HG02981 (cell line): ENCODE results near the gene ARAP3.
A peak's percentile ranks its signal among the peaks of the same experiment; 100 is the strongest.
"Not testable (repeated sequence)": the region's sequence is repeated elsewhere in the genome, so short reads cannot be mapped to it uniquely, and the experiment has no call there.

Source experiments
- ATAC-seq: cut with Tn5 transposase; IDR thresholded peaks from one replicate; pipeline ENCODE4 v1.9.1; 2021; ENCODE audit warnings: mild to moderate bottlenecking, moderate library complexity; ENCODE audit not compliant: unreplicated experiment

The ARAP3 gene

DNA sequence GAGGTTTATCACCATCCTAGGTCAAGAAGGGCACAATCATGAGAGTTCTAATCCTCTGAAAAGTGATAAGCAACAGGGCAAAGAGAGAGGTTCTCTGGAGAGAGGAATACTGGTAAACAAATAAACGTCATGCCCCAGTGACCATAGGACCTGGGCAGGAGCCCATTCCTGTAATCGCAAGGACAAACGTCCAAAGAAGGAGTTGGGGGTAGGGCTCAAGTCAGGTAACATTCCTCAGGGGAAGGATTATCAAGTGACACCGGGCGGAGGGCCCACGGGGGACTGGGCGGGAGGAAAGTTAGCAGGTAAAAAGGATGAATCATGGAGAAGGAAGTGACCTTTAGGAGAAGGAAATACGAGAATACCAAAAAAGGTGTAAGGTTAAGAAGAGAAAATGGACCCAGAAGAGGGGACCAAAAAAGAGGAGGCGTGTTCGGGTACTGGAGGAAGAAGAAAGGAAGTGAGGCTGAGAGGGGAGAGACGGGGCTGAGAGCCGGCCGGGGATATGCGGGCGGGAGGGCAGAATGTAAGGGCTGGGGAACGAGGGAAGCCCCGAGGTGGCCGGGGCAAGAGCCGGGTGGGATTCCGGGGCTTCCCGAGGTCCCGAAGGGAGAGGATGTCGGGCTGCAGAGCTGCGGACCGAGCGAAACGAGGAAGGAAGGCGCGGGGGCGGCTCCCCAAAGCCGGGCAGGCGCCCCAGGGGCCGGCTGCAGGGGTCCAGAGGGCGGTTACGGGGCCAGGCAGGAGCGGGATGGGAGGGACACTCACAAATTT, 63.8 kb downstream of the ARAP3 start:
- ATAC-seq, result peak; percentile 30

DNA sequence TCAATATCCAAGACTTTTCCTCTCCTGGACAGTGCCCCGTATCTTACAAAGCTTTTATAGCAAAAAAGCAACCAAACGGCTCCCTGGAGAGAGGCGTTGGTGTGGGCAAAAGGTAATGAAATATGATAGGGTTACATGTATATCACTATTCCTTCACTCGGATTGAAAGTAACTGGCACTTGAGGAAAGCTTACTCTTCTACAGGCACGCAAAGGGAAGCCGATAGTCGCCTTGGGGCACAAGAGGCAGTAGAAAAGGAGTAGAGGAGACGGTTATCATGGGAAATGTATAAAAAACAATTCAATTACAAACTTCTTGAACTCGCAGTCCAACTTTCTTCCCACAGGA, 64.4 kb downstream of the ARAP3 start:
- no peak for ATAC-seq

DNA sequence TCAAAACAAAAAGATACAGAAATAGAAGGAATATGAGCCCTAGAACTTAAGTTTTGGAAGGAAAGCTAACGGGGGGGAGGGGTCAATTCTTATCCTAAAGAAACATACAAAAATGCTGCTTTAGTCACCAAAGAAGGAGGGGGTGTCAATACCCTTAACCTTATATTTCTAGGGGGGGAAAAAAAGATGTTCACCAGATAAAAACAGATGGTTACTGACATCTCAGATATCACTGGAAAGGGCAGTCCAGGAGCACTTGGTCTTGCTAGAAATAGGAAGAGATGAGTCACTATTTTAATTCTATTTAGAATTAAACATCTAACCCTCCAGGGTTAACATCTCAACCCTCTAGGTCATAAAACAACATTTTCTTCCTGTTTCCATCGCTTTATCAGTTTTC, 64.9 kb downstream of the ARAP3 start:
- ATAC-seq, result no peak

DNA sequence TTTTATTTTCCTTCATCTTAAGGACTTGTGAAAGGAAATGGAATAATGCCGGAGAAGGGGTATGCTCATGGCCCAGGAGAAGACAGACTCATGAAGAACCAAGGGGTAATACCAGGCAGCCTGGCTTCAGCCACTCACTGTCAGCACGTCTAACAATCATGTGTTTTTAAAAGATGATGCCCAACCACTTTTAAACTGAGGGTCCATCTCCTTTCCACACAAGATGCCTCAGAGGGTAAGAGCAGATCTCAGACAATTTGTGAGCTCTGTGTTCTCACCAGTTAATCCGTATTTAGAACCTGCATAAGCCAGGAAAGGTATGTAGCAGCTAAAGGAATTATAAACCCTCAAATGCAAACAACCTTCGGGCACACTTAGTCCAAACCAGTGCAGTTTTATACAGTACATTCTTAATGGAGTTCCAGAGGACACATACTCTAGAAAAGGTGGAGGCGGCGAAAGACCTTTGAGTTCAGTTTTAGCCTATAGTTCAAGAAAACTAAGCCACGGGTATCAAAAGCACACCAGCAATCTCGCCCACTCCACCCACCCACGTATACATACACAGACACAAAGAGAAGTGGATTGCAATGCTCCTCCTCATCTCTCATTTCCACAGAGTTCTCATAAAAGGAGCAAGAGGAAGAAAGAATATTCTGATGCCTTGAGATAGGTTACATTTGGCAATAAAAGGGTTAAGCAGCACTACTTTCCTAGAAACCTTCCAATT, 65.9 kb downstream of the ARAP3 start:
- no peak for ATAC-seq

DNA sequence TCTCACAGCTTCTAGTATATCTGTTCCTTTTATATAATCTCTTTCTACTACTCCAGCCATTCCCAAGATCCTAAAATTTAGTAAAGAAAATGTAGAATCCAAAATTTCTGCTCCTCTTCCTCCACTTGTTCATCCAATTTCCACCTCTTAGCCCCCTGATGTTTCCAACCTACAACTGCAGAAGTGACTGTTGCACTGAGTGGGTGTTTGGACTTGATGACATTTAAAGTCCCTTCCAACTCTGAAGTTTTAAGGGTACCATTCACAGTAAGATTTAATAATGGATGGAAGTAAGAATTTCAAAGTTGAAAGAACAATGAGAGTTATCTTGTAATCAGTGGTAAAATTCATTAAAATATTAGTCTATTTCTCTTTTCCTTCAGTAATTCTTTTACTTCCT, 68.7 kb downstream of the ARAP3 start:
- no peak for ATAC-seq

DNA sequence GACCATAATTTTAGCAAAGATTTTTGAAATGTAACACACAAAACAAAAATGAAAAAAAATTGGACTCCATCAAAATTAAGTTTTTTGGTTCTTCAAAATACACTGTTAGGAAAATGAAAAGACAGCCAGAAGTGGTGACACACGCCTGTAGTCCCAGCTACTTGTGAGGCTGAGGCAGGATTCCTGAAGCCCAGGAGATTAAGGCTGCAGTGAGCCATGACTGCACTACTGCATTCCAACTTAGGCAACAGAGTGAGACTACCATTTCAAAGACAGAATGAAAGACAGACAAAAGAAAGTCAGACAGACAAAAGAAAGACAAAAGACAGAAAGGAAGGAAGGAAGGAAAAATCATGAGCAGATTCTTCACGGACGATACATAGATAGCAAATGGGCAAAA, 70.7 kb downstream of the ARAP3 start:
- ATAC-seq, result no peak

DNA sequence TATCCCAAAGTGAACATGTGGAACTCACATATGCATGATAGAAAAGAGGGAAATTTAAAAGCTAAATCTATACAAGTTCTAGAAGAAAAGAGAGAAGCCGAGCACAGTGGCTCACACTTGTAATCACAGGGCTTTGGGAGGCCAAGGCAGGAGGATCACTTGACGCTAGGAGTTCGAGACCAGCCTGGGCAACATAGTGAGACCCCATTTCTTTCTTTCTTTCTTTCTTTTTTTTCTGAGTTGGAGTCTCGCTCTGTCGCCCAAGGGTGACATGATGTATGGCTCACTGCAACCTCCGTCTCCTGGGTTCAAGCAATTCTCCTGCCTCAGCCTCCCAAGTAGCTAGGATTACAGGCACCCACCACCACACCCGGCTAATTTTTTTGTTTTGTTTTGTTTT, 72.1 kb downstream of the ARAP3 start:
- not testable (repeated sequence) for ATAC-seq

DNA sequence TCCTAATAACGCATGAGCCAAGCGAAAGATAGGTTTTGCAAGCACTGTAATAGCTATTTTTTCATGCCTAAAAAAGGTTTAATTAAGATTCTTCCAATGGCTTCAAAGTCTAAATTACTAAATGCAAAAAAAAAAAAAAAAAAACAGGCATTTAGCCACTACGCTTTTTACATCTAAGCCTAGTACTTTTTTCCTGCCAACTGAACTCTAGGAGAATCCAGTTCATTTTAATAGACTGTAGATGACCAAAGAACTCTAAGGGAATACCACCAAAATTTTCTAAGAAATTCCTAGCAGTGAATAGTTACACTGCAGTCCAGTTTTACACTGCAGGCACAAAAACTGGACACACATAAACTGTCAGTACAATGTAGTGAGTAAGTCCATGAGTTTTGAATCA, 73.0 kb downstream of the ARAP3 start:
- ATAC-seq, result no peak

DNA sequence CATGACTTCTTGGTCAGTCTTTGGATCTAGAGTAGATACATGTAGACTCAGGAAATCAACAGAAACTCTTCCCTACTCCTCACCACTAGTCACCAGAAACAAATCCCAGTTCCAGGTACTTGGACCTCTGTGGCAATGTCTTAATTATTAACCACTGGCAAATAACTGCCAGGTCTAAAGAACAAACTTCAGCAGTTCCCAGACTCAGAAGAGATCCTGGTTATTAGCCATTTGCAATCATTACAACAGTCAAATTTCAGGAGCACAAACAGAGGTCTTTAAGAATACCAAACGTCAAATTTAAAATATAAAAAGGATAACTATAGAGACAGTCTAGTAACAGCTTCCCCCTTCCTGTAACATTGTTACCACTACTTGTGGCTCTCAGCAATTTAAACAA, 73.5 kb downstream of the ARAP3 start:
- no peak for ATAC-seq

DNA sequence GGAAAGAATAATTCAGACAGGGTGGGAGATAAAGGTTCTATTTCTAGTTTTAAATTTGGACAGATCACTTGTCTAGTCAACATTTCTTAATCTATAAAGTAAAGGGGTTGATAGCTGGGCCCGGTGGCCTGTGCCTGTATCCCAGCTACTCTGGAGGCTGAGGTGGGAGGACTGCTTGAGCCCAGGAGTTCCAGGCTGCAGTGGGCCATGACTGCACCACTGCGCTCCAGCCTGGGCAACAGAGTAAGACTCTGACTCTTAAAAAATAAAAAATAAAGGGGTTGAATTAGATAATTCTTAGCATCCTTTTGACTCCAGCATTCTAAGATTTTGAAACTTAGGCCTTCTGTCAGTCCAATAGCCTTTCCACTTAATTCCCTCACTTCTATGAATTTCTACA, 74.0 kb downstream of the ARAP3 start:
- ATAC-seq, result no peak

DNA sequence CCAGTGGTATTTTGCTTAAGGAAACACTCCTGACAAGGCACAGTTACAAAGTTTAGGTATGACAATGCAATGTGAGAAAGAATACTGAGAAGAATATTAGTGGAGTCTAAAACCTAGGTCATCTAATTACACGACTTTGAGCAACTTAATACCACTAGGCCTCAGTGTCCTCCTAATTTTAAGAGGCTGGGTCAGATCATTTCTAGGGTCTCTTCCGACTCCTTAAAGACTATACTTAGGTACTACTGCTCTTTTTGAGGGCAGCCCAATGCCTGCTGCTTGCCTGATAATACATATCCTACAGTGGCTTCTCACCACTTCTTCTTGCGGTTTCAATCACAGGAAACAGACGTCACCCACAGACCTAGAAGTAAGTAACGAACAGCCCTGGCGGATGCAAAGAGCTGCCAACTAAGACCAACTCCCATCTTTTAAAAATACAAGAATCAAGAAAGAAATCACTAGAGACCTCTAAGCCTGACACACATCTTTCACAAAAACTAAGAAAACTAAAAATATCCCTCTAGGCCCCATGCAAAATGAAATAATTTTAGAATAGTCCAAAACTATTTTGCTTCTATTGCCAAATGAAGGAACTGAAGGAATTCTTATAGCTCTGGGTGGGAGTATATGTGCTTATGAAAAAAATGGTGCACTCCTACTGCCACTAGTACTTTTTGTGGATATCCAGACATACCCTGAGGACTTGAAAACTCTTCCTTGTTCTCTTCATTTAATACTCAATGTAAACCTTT, 76.3 kb downstream of the ARAP3 start:
- ATAC-seq, result peak; percentile 93

DNA sequence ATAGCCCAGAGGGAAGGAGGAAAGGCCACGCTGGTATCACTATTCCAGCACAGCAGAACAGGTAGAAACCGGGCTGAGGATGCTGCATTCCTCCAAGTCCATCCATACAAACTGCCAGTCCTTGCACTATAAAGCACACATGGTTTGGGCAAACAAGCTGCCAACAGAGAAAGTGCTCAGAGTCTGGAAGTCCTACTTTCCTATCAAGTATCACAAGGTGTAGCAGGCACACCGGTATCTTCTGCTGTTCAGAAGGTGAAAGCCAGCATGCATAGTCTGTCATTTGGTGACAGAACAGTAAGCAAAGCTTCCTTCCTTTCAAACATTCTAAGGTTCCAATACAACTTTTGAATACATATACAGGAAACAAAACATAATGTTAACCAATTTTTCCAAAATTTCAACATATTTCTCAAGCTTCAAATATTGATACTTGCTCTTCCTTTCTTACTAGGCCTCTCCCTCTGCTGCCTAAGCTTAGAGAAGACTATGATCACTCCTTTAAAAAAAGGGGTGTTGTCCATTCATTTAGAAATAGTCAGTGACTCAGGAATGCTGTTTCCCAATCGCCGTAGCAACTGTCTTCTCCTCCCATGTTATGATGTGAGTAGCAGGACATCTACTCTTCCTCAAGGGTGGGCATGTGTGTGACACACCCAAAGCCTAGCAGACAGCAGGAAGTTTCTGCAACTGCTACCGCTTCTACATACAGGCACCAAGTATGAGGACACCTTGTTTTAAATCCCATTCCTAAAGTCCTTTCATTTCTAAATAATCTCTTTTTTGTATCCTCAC, 77.9 kb downstream of the ARAP3 start:
- ATAC-seq, result no peak
